Mucosa of descending colon (tissue), 3 donors: ENCODE measurements around the gene SPTY2D1. TPM values are rescaled to one million over a fixed set of nuclear protein-coding genes. Genes with fewer than 3 reads are reported as not detected.
"Not testable (repeated sequence)": the region's sequence is repeated elsewhere in the genome, so short reads cannot be mapped to it uniquely, and the experiment has no call there.

Experiments
- ATAC-seq: fragments of 200-7000 bp; cut with Tn5 transposase; one replicate; pipeline ENCODE4 v1.9.1; 2020; ENCODE audit warnings: mild to moderate bottlenecking, moderate library complexity
- DNase-seq, 3 donors: peaks; one replicate each; pipeline ENCODE4 v3.0.0-alpha.2; 2020
- H3K36me3 ChIP-seq: fragments of 200-600 bp; one replicate; pipeline ENCODE4 v1.8.0; 2021; ENCODE audit warnings: low read depth, mild to moderate bottlenecking
- H3K4me1 ChIP-seq: fragments of 200-600 bp; one replicate; pipeline ENCODE4 v1.8.0; 2021; ENCODE audit warnings: low read depth, mild to moderate bottlenecking
- H3K4me3 ChIP-seq: fragments of 200-600 bp; one replicate; pipeline ENCODE4 v1.8.0; 2021; ENCODE audit warnings: mild to moderate bottlenecking
- H3K9me3 ChIP-seq: fragments of 200-600 bp; one replicate; pipeline ENCODE4 v1.8.0; 2021; ENCODE audit warnings: mild to moderate bottlenecking
- CTCF ChIP-seq: fragments of 200-600 bp; IDR thresholded peaks from one replicate; pipeline ENCODE4 v1.8.0; 2022; ENCODE audit warnings: antibody characterized with exemption, mild to moderate bottlenecking
- intact Hi-C, 2 donors: fragments of 100-400 bp; cut with DNase I in 1 of 2; cut with micrococcal nuclease in 1 of 2; formaldehyde crosslinking; loops; one replicate each; pipeline versions ENCODE4 v1.11.0 to v1.11.1; 2022; cut with DNase I, micrococcal nuclease
- total RNA-seq, 3 donors: library from RNA; stranded (reverse); fragmentation: NEBNext Ultra II Directional in 2 of 3; extraction: Animal tissue kit (Norgen Biotek cat#: 25700) in 2 of 3; gene quantifications; one replicate each; pipeline versions ENCODE4 v1.2.1 to v1.2.4, GENCODE V29; 2021 to 2023
- donor health status: DM: no; HTN: no; CAD: no; lungs with moderate emphysema.
- donor health status: DM: no; HTN: no; CAD: no.
- donor health status: DM: no; HTN: yes; CAD: no.

The SPTY2D1 gene
- total RNA-seq, 3 donors from 2014 or later, result 18.5 to 20.2 (median 18.6) TPM

DNA sequence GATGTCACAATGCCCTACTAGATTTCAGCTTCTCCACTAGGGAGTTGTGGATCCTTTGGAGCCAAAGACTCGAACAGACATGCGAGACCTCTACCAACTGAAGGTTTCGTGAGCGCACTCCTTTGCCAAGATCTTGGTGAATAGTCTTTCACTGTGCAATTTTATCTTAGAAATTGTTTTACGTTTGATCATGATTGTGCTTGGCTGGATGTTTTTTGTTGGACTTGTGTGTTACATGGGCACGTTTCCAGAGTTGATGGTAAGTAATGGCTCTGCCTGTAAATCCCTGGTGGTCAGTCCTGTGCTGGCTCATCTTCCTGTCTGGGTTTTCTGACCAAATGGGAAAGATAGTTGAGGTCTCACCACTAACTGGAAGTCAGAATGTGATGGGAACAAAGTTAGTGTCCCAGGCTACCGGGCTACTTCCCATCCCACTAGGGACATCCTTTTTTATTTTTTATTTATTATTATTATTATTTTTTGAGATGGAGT is 34.4 kb downstream of the SPTY2D1 start, which contains the start of gene MISFA:
MISFA (plus strand) TSS at position 51 of the 492 bp plus-strand sequence; CDS start at position 191, 140 bp downstream.
- Histone ChIP-seq H3K4me1 (no peaks in the 10 kb centered on the region), H3K9me3 (no peaks in the 10 kb centered on the region), H3K36me3 (no peaks in the 10 kb centered on the region), H3K4me3 (no peak within 1 kb of the TSS)
- TF ChIP-seq CTCF, result no peak
- no peak for DNase-seq
- ATAC-seq, result no peak
- intact Hi-C loops, result no loop called here

DNA sequence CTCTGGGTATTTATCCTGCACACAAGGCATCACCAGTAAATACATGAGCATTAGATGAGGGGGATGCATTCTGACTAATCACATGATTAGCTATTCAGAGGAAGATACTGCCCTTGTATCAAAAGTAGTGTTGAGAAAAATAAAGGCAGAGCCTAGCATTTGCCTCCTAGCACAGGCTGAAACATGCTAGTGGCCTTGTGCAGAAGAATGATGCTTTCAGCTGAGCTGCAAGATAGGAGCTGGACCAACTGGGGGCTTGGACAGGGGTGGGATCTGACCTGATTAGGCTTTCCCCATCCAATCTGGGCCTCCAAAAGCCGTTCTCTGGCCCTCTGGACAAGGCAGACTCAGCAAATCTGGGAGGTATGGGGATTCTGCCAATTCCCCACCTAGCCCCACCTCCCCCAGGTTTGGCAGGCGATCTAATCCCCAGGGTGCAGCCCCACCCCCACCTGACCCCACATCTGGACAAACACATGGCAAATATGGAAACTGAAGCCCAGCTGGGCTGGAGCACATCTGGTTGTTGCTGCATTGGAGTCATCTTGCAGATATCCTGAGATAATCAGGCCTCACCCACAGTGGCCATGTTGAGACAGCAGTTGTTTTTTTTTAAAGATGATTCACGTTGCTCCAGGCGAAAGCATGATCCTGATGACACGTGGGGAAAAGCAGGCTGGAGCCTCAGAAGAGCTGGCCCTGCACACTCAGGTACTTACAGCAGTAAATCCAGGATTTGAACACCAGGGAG is 39.0 kb downstream of the SPTY2D1 start:
- H3K4me1 ChIP-seq, result peaks cover 5% of the 10 kb centered on the region
- H3K36me3 ChIP-seq, result no peaks in the 10 kb centered on the region
- intact Hi-C loops, result no loop called here
- no peak for TF ChIP-seq CTCF
- no peak for DNase-seq
- H3K9me3 ChIP-seq, result no peaks in the 10 kb centered on the region
- no peak overlapping the region for H3K4me3 ChIP-seq
- ATAC-seq, result no peak

- intact Hi-C loops, H3K9me3 ChIP-seq, DNase-seq, H3K4me3 ChIP-seq, ATAC-seq, H3K36me3 ChIP-seq: not testable (repeated sequence)
- peaks cover 15% of the 10 kb centered on the region for H3K4me1 ChIP-seq
Observed at GRCh38 chr11:18594088-18594487, 40.1 kb downstream of the SPTY2D1 start.

- ATAC-seq, result no peak
- TF ChIP-seq CTCF, result no peak
- no peaks in the 10 kb centered on the region for H3K9me3 ChIP-seq
- H3K4me3 ChIP-seq, result no peak overlapping the region
- DNase-seq, result no peak
- H3K4me1 ChIP-seq, result peaks cover 23% of the 10 kb centered on the region
- intact Hi-C loops, result no loop called here
- no peaks in the 10 kb centered on the region for H3K36me3 ChIP-seq
Observed at GRCh38 chr11:18590571-18590970, 43.6 kb downstream of the SPTY2D1 start.

GRCh38 chr11:18588297-18589252 is 45.6 kb downstream of the SPTY2D1 start, which contains the start of gene UEVLD:
Gene UEVLD (minus strand): TSS chr11:18588734. CDS start chr11:18588654, 80 bp downstream.
- ATAC-seq (peak; percentile 98), DNase-seq (peak; percentile 90 to 92 (median 91))
- H3K4me3 ChIP-seq, result peak within 1 kb of the TSS; percentile 83
- no peak for TF ChIP-seq CTCF
- intact Hi-C loops, result no loop called here
- H3K36me3 ChIP-seq, result no peaks in the 10 kb centered on the region
- peaks cover 23% of the 10 kb centered on the region for H3K4me1 ChIP-seq
- H3K9me3 ChIP-seq, result no peaks in the 10 kb centered on the region
